IPS DF 6.9 (cell line): ENCODE results near the gene TMX2.
"Not testable (repeated sequence)": the region's sequence is repeated elsewhere in the genome, so short reads cannot be mapped to it uniquely, and the experiment has no call there.

Experiments
- DNase-seq: peaks from one replicate; pipeline ENCODE4 v3.0.0-alpha.2; 2013; ENCODE audit warnings: low read depth, low spot score
- H3K27ac ChIP-seq: one replicate; pipeline ENCODE4 v1.5.1; 2013; ENCODE audit warnings: low read length, control low read depth
- H3K27me3 ChIP-seq: 2 replicates; pipeline ENCODE4 v1.6.1; 2013; ENCODE audit warnings: mild to moderate bottlenecking, low read length; ENCODE audit not compliant: control insufficient read depth, insufficient read depth
- H3K36me3 ChIP-seq: 2 replicates; pipeline ENCODE4 v1.6.1; 2013; ENCODE audit warnings: low read length; ENCODE audit not compliant: control insufficient read depth, insufficient read depth
- H3K4me1 ChIP-seq: 2 replicates; pipeline ENCODE4 v1.6.1; 2013; ENCODE audit warnings: low read length; ENCODE audit not compliant: control insufficient read depth, insufficient read depth
- H3K4me3 ChIP-seq: 2 replicates; pipeline ENCODE4 v1.5.1; 2013; ENCODE audit warnings: mild to moderate bottlenecking, low read length
- H3K9me3 ChIP-seq: 2 replicates; pipeline ENCODE4 v1.6.1; 2013; ENCODE audit warnings: low read length, inconsistent platforms; ENCODE audit not compliant: control insufficient read depth, insufficient read depth
- WGBS: extraction: QIAGEN DNeasy Blood & Tissue Kit; methylation state at CpG from one replicate; pipeline ENCODE4 v1.1.7; 2013; ENCODE audit warnings: mixed read lengths, missing lambda C conversion rate; ENCODE audit not compliant: insufficient read length, insufficient coverage; 5-methylcytosine and 5-hydroxymethylcytosine counted together

TMX2 gene

DNA sequence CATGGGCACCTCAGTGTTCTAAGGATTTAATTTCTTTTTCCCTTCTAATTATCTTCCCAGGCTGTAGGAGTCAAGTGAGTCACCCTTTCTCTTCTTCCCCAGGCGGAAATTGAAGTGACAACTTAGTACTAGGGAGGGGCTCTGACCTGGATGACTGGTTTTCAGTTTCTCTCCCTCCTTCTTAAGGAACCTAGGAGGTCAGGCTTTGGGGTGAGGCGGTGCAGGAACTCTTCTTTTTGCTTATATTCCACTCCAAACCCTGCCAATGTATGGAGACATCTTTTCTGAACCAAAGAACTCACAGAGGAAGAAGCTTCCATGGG lies 31.9 kb upstream of the TMX2 start:
- Histone ChIP-seq H3K4me1 (no peaks in the 10 kb centered on the region), H3K36me3 (peaks cover 2% of the 10 kb centered on the region; the same call in 1 of the 2 replicates), H3K4me3 (no peak overlapping the region), H3K9me3 (no peaks in the 10 kb centered on the region), H3K27me3 (no peaks in the 10 kb centered on the region), H3K27ac (no peak overlapping the region)
- WGBS: no CpG with 5 or more reads among the region's 2 CpGs
- no peak for DNase-seq

DNA sequence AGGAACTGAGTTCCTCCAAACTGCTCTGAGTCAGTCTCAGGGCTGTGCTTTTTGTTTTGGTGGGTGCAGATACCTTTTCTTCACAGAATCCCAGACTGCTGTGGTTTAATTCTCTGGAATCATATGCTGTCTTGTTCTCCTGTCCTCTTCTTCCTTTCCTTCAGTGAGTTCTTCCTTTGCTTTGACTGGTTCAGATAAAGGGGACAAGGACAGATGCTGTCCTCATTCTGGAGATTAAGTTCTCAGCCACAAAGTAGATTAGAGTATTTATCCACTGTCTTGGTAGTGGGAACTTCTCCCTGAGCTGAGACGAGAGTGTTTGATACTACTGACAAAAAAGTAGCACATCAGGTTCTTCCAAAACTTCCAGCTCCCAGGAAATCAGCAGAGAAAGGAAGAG lies 31.2 kb upstream of the TMX2 start:
- Histone ChIP-seq H3K4me1 (no peaks in the 10 kb centered on the region), H3K36me3 (peaks cover 2% of the 10 kb centered on the region; the same call in 1 of the 2 replicates), H3K9me3 (no peaks in the 10 kb centered on the region), H3K27me3 (no peaks in the 10 kb centered on the region), H3K27ac (no peak overlapping the region), H3K4me3 (no peak overlapping the region)
- no peak for DNase-seq
- no CpG with 5 or more reads among the region's 1 CpG for WGBS

DNA sequence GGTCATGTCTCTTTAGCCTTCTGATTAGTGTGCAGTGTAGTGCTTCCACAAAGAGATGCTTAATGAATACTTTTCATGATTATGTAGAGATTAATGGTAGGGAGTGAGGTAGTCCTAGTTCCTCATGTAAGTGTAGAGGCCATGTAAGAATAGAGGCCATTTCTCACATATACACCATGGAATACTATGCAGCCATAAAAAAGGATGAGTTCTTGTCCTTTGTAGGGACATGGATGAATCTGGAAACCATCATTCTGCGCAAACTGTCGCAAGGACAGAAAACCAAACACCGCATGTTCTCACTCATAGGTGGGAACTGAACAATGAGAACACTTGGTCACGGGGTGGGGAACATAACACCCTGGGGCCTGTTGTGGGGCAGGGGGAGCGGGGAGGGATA lies 21.9 kb upstream of the TMX2 start:
- no CpG with 5 or more reads among the region's 5 CpGs for WGBS

DNA sequence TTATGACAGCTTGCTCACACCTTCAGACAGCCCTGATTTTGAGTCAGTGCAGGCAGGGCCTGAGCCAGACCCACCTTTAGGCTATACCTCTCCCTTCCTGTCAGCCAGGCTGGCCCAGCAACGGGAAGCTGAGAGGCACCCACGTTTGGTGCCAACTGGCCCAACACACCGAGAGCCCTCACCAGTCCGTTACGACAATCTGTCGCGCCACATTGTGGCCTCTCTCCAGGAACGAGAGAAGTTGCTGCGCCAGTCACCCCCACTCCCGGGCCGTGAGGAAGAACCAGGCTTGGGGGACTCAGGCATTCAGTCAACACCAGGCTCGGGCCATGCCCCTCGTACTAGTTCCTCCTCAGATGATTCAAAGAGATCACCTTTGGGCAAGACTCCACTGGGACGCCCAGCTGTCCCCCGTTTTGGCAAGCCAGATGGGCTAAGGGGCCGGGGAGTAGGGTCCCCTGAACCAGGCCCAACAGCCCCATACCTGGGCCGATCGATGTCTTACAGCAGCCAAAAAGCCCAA lies 13.5 kb upstream of the TMX2 start:
- DNase-seq: no peak
- Histone ChIP-seq H3K27me3 (no peaks in the 10 kb centered on the region; the same call in 1 of the 2 replicates), H3K4me1 (no peaks in the 10 kb centered on the region), H3K4me3 (no peak overlapping the region), H3K36me3 (peaks cover 22% of the 10 kb centered on the region), H3K27ac (no peak overlapping the region), H3K9me3 (no peaks in the 10 kb centered on the region)
- WGBS: no CpG with 5 or more reads among the region's 18 CpGs

More for the DNA sequence above, 21.9 kb upstream of the TMX2 start:
- not testable (repeated sequence) for H3K9me3 ChIP-seq, H3K4me3 ChIP-seq, DNase-seq, H3K27me3 ChIP-seq, H3K27ac ChIP-seq, H3K4me1 ChIP-seq
- H3K36me3 ChIP-seq: peaks cover 23% of the 10 kb centered on the region

DNA sequence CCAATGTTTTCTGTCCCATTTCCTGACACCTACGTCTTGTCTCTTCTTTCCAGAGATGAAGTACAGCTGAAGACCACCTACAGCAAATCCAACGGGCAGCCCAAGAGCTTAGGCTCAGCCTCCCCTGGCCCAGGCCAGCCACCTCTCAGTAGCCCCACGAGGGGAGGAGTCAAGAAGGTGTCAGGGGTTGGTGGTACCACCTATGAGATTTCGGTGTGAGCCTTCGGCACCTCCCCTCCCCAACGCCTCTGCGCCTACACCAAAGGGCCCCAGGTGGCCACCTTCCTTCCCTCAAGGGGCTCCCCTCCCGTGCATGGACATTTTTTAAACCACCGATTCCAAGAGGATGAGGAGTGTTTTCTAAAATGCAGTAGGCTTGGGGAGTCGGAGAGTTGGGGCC lies 12.6 kb upstream of the TMX2 start:
- no CpG with 5 or more reads among the region's 10 CpGs for WGBS
- no peak for DNase-seq
- Histone ChIP-seq H3K27me3 (no peaks in the 10 kb centered on the region; the same call in 1 of the 2 replicates), H3K4me3 (no peak overlapping the region), H3K36me3 (peaks cover 27% of the 10 kb centered on the region), H3K4me1 (no peaks in the 10 kb centered on the region), H3K27ac (no peak overlapping the region), H3K9me3 (no peaks in the 10 kb centered on the region)

DNA sequence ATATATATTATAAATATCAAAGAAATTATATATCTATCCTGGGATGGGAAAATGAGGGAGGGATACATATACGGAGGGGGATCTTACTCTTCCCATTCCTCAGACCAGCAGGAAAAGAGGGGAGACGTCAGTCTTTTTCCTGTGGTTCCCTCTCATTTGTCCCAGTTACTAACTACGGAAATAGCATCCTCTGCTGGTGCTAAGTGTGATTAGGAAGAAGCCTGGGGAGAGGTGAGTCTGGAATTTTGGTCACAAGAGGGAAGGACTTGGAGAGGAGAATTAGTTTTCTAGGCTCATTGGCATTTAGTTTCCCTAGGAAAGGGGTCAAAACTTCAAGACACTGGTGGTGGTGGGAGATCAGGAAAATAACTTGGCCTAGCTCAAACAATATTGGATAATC lies 12.0 kb upstream of the TMX2 start:
- Histone ChIP-seq H3K4me3 (no peak overlapping the region), H3K9me3 (no peaks in the 10 kb centered on the region), H3K27ac (no peak overlapping the region), H3K36me3 (peaks cover 28% of the 10 kb centered on the region), H3K27me3 (no peaks in the 10 kb centered on the region; the same call in 1 of the 2 replicates), H3K4me1 (no peaks in the 10 kb centered on the region)
- no CpG with 5 or more reads among the region's 3 CpGs for WGBS
- no peak for DNase-seq

DNA sequence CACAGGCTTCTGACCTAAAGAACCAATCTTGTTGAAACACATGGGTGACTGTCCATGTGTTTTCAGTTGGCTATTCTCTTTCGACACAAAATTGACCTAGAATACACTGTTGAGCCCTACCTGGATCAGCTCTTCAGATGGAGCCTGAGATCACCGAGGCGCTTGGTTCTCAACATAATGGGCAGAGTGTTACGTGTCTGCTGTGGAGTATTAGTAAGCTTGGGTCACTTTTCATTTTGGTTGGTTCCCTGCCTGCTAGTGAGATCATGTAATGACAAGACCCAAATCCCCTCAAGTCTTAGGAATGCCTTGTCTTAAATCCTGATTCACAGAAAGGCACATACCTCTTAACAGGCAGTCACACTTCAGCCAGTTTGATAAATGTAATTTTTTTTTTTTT lies 9.1 kb upstream of the TMX2 start:
- DNase-seq: no peak
- peaks cover 14% of the 10 kb centered on the region for H3K36me3 ChIP-seq
- H3K9me3 ChIP-seq: no peaks in the 10 kb centered on the region
- H3K27ac ChIP-seq: no peak overlapping the region
- no peaks in the 10 kb centered on the region for H3K4me1 ChIP-seq
- WGBS: no CpG with 5 or more reads among the region's 4 CpGs
- H3K4me3 ChIP-seq: no peak overlapping the region
- H3K27me3 ChIP-seq: no peaks in the 10 kb centered on the region

DNA sequence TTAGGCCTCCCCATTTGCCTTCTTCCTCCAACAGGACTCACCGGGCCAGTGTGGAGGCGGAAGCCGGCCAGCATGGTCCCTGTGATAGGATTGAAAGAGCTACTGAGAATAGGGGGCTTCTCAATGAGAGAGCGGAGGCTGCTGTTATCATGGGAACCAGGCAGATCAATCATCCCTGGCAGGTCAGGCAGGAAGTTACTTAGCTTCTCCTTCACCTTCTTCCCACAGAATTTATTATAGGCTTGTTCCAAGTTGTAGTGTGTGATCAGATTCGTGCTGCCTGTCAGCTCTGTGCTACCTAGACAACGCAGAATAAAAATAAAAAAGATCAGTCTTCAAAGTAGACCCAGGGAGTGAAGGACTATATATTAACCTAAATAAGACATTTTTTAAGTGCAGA lies 7.5 kb upstream of the TMX2 start:
- no peak overlapping the region for H3K27ac ChIP-seq

DNA sequence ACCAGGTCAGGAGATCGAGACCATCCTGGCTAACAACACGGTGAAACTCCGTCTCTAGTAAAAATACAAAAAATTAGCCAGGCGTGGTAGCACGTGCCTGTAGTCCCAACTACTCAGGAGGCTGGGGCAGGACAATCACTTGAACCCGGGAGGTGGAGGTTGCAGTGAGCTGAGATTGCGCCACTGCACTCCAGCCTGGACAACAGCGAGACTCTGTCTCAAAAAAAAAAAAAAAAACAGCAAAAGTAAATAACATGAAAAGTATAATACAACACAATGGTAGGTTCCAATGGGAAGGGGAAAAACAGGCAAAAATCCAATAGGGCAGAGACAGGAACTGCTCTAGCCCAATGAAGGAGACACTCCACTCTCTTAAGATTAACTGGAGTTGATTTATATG lies 7.0 kb upstream of the TMX2 start:
- not testable (repeated sequence) for H3K4me3 ChIP-seq, H3K4me1 ChIP-seq, DNase-seq, H3K27ac ChIP-seq, H3K9me3 ChIP-seq, H3K36me3 ChIP-seq, H3K27me3 ChIP-seq
- WGBS: no CpG with 5 or more reads among the region's 8 CpGs

More for the DNA sequence above, 7.5 kb upstream of the TMX2 start:
- no peaks in the 10 kb centered on the region for H3K27me3 ChIP-seq
- WGBS: no CpG with 5 or more reads among the region's 6 CpGs
- H3K36me3 ChIP-seq: peaks cover 5% of the 10 kb centered on the region; the same call in 1 of the 2 replicates
- no peaks in the 10 kb centered on the region for H3K9me3 ChIP-seq
- no peak overlapping the region for H3K4me3 ChIP-seq
- no peaks in the 10 kb centered on the region for H3K4me1 ChIP-seq
- DNase-seq: no peak

DNA sequence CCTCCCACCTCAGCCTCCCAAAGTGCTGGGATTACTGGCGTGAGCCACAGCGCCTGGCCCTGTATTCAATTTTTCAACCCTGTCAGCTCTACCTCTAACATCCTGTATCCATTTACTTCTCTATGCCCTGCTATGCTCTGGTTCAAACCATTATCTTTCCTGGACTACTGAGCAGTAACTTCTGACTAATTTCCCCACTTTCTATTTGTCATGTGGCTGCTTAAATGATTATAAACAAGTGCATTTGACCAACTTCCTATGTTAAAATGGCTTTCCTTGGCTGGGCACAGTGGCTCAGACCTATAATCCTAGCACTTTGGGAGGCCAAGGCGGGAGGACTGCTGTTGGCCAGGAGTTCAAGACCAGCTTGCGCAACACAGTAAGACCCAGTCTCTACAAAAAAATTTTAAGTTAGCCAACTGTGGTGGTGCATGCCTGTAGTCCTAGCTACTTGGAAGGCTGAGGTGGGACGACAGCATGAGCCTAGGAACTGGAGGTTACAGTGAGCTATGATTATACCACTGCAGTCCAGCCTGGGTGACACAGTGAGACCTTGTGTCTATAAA lies 2.5 kb upstream of the TMX2 start:
- Histone ChIP-seq H3K36me3 (no peaks in the 10 kb centered on the region), H3K27me3 (no peaks in the 10 kb centered on the region), H3K9me3 (no peaks in the 10 kb centered on the region), H3K27ac (no peak overlapping the region), H3K4me1 (no peaks in the 10 kb centered on the region), H3K4me3 (no peak overlapping the region)
- WGBS: no CpG with 5 or more reads among the region's 5 CpGs
- DNase-seq: no peak
